Panc1 (cell line): ENCODE measurements around the gene MYO18B. TPM values are rescaled to one million over a fixed set of nuclear protein-coding genes. Genes with fewer than 3 reads are reported as not detected.

ENCODE experiments used
- ATAC-seq: fragments of 200-7000 bp; cut with Tn5 transposase; 2 replicates; pipeline ENCODE4 v1.9.1; 2020; ENCODE audit warnings: mild to moderate bottlenecking, moderate library complexity
- BruUV-seq: library from RNA; stranded (reverse); fragments of 400-500 nt; replicated peaks from 2 replicates; lab custom pipeline; 2021; lab: Mats Ljungman, UMichigan
- CTCF ChIA-PET: fragments of 300-600 bp; sonication (Branson Sonifier 250); formaldehyde crosslinking; loops from one replicate; lab custom pipeline; 2022; ENCODE audit warnings: antibody characterized with exemption; lab: Charles Lee
- POLR2A ChIA-PET: fragments of 300-600 bp; sonication (Branson Sonifier 250); formaldehyde crosslinking; loops from one replicate; lab custom pipeline; 2022; ENCODE audit warnings: antibody characterized with exemption; lab: Charles Lee
- DNase-seq: peaks from one replicate; pipeline ENCODE4 v3.0.0-alpha.2; 2010; ENCODE audit warnings: low read depth, low spot score
- H3K27ac ChIP-seq: 2 replicates; pipeline ENCODE4 v1.5.1; 2011; ENCODE audit warnings: mild to moderate bottlenecking, low read length, inconsistent platforms
- H3K27me3 ChIP-seq: fragments of 200-500 bp; sonication (Bioruptor generic); 2 replicates; pipeline ENCODE4 v1.6.0; 2014; ENCODE audit warnings: low read length, inconsistent platforms; ENCODE audit not compliant: control insufficient read depth, insufficient read depth
- H3K36me3 ChIP-seq: fragments of 200-500 bp; sonication (Bioruptor generic); 2 replicates; pipeline ENCODE4 v1.5.1; 2014; ENCODE audit warnings: inconsistent platforms, mild to moderate bottlenecking, low read length, moderate library complexity; ENCODE audit not compliant: control insufficient read depth, insufficient read depth
- H3K4me1 ChIP-seq: 2 replicates; pipeline ENCODE4 v1.5.1; 2011; ENCODE audit warnings: inconsistent platforms, mild to moderate bottlenecking, low read length, moderate library complexity; ENCODE audit not compliant: control insufficient read depth, insufficient read depth
- H3K4me3 ChIP-seq, 2 experiments: 2 replicates each; pipeline ENCODE4 v1.5.1; 2011 to 2012; ENCODE audit warnings: low read depth in 2 of 2, low read length in 2 of 2, mild to moderate bottlenecking in 2 of 2, inconsistent platforms in 1 of 2, moderate library complexity in 1 of 2
- H3K9me3 ChIP-seq: fragments of 200-500 bp; sonication (Bioruptor generic); 2 replicates; pipeline ENCODE4 v1.5.1; 2014; ENCODE audit warnings: low read depth, mild to moderate bottlenecking, inconsistent platforms, low read length, moderate library complexity; ENCODE audit not compliant: control insufficient read depth, insufficient read depth
- CTCF ChIP-seq: fragments of 450-650 bp; IDR thresholded peaks from 2 replicates; pipeline ENCODE4 v1.5.1; 2017; ENCODE audit warnings: mild to moderate bottlenecking
- POLR2AphosphoS5 ChIP-seq: IDR thresholded peaks from 2 replicates; pipeline ENCODE4 v1.6.1; 2012; ENCODE audit warnings: mild to moderate bottlenecking, low read depth, low read length, moderate library complexity
- SIN3A ChIP-seq: IDR thresholded peaks from 2 replicates; pipeline ENCODE4 v1.6.1; 2012; ENCODE audit warnings: low read depth, mild to moderate bottlenecking, low read length, moderate library complexity, borderline replicate concordance; ENCODE audit not compliant: insufficient read depth
- TCF7L2 ChIP-seq: IDR thresholded peaks from 2 replicates; pipeline ENCODE4 v1.6.1; 2011; ENCODE audit warnings: mild to moderate bottlenecking, low read depth, low read length, inconsistent platforms
- in situ Hi-C: cut with HindIII; loops from 2 replicates; pipeline ENCODE4 v1.10.0; 2016; ENCODE audit warnings: low sequenced_read_pairs, low pct_unique_long_range_greater_than_20kb
- intact Hi-C: fragments of 100-400 bp; cut with micrococcal nuclease; formaldehyde crosslinking; loops from one replicate; pipeline ENCODE4 v1.10.0; 2022; ENCODE audit not compliant: unreplicated experiment
- total RNA-seq: library from RNA; stranded (reverse); gene quantifications from one replicate; pipeline ENCODE4 v1.2.1, GENCODE V29; 2021; ENCODE audit not compliant: unreplicated experiment
- TF ChIP-seq, protein P1 (sequence below), 2 experiments: IDR thresholded peaks; 2 replicates each; pipeline ENCODE4 v1.6.1; 2011 to 2012; ENCODE audit warnings: low read depth in 2 of 2, control low read depth in 1 of 2, low read length in 1 of 2, mild to moderate bottlenecking in 1 of 2, moderate library complexity in 1 of 2; ENCODE audit not compliant: insufficient read depth in 1 of 2

The MYO18B gene
- total RNA-seq, 1 experiment from 2014 or later: not detected

- Histone ChIP-seq H3K4me1 (no peaks in the 10 kb centered on the region), H3K4me3 (no peak overlapping the region), H3K27me3 (no peaks in the 10 kb centered on the region; the same call in 1 of the 2 replicates), H3K36me3 (no peaks in the 10 kb centered on the region), H3K27ac (no peak overlapping the region), H3K9me3 (no peaks in the 10 kb centered on the region)
- ChIA-PET POLR2A (no interaction called here), CTCF (no interaction called here)
- DNase-seq: no peak
- no TSS peak for BruUV-seq
- TF ChIP-seq POLR2AphosphoS5: no peak
- no peak for TF ChIP-seq TCF7L2
- TF ChIP-seq CTCF: no peak
- TF ChIP-seq SIN3A: no peak
- TF ChIP-seq, protein P1, sequence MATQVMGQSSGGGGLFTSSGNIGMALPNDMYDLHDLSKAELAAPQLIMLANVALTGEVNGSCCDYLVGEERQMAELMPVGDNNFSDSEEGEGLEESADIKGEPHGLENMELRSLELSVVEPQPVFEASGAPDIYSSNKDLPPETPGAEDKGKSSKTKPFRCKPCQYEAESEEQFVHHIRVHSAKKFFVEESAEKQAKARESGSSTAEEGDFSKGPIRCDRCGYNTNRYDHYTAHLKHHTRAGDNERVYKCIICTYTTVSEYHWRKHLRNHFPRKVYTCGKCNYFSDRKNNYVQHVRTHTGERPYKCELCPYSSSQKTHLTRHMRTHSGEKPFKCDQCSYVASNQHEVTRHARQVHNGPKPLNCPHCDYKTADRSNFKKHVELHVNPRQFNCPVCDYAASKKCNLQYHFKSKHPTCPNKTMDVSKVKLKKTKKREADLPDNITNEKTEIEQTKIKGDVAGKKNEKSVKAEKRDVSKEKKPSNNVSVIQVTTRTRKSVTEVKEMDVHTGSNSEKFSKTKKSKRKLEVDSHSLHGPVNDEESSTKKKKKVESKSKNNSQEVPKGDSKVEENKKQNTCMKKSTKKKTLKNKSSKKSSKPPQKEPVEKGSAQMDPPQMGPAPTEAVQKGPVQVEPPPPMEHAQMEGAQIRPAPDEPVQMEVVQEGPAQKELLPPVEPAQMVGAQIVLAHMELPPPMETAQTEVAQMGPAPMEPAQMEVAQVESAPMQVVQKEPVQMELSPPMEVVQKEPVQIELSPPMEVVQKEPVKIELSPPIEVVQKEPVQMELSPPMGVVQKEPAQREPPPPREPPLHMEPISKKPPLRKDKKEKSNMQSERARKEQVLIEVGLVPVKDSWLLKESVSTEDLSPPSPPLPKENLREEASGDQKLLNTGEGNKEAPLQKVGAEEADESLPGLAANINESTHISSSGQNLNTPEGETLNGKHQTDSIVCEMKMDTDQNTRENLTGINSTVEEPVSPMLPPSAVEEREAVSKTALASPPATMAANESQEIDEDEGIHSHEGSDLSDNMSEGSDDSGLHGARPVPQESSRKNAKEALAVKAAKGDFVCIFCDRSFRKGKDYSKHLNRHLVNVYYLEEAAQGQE (IDR thresholded peaks at IDR 0.05; ENCODE audit: insufficient read depth in 1 of 2, low read depth in 2 of 2, low read length in 1 of 2): no peak
- in situ Hi-C loops (no loop called here), intact Hi-C loops (no loop called here)
- no peak for ATAC-seq
These were observed 322.1 kb downstream of the MYO18B start for GRCh38 chr22:26064048-26064447.

DNA sequence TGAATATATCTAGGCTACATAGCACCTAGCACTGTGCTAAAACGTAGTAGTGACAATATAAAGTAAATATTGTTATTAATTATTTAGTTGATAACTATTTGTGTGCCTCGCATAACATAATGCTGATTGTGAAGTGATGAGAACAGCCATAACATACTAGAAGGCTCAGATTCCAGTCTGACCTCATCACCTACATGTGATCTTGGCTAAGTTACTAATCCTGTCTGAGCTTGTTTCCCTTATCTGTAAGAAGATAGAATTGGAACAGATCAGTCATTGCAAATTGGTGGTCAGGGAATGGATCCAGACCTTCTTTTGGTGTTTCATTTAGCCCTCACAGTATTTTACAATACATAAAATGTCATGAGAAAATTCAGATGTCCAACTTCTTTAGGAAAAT lies 323.9 kb downstream of the MYO18B start:
- Histone ChIP-seq H3K36me3 (no peaks in the 10 kb centered on the region), H3K4me3 (no peak overlapping the region), H3K27me3 (no peaks in the 10 kb centered on the region; the same call in 1 of the 2 replicates), H3K9me3 (no peaks in the 10 kb centered on the region), H3K4me1 (no peaks in the 10 kb centered on the region), H3K27ac (no peak overlapping the region)
- intact Hi-C loops: no loop called here
- POLR2A ChIA-PET: no interaction called here
- BruUV-seq: no TSS peak
- in situ Hi-C loops: no loop called here
- DNase-seq (no peak), ATAC-seq (no peak)
- CTCF ChIA-PET: no interaction called here
- TF ChIP-seq CTCF (no peak), POLR2AphosphoS5 (no peak), SIN3A (no peak), TCF7L2 (no peak)
- TF ChIP-seq, protein P1 (IDR thresholded peaks at IDR 0.05; ENCODE audit: insufficient read depth in 1 of 2, low read depth in 2 of 2, low read length in 1 of 2): no peak
